Liver (tissue), 9 donors: Measurements from ENCODE around the gene B4GALNT2. TPM values are rescaled to one million over a fixed set of nuclear protein-coding genes. Genes with fewer than 3 reads are reported as not detected.
A peak's percentile ranks its signal among the peaks of the same experiment; 100 is the strongest.
"Not testable (repeated sequence)": the region's sequence is repeated elsewhere in the genome, so short reads cannot be mapped to it uniquely, and the experiment has no call there.

ENCODE experiments used
- DNase-seq: peaks from one replicate; pipeline ENCODE4 v3.0.0-alpha.2; 2017; ENCODE audit warnings: low spot score
- H3K27ac ChIP-seq, 2 donors: one replicate each; pipeline ENCODE4 v1.7.0; 2013; ENCODE audit warnings: inconsistent platforms in 2 of 2, low read length in 2 of 2, control low read depth in 1 of 2, low read depth in 1 of 2, mild to moderate bottlenecking in 1 of 2
- H3K27me3 ChIP-seq, 4 donors: one replicate each; pipeline versions ENCODE4 v1.6.1 to v1.7.0; 2013; ENCODE audit warnings: low read length in 3 of 4, inconsistent platforms in 1 of 4, mild to moderate bottlenecking in 1 of 4, moderate library complexity in 1 of 4; ENCODE audit not compliant: control insufficient read depth in 4 of 4, insufficient read depth in 4 of 4
- H3K36me3 ChIP-seq, 4 donors: one replicate each; pipeline versions ENCODE4 v1.6.1 to v1.7.0; 2013; ENCODE audit warnings: low read length in 3 of 4, mild to moderate bottlenecking in 3 of 4, low read depth in 1 of 4, moderate library complexity in 1 of 4; ENCODE audit not compliant: control insufficient read depth in 4 of 4, insufficient read depth in 3 of 4
- H3K4me1 ChIP-seq, 4 donors: one replicate each; pipeline versions ENCODE4 v1.6.1 to v1.7.0; 2013; ENCODE audit warnings: low read length in 3 of 4, mild to moderate bottlenecking in 3 of 4, moderate library complexity in 1 of 4; ENCODE audit not compliant: control insufficient read depth in 4 of 4, insufficient read depth in 4 of 4
- H3K4me3 ChIP-seq, 3 donors: one replicate each; pipeline versions ENCODE4 v1.6.1 to v1.7.0; 2013; ENCODE audit warnings: low read length in 3 of 3, control low read depth in 1 of 3, low read depth in 1 of 3, mild to moderate bottlenecking in 1 of 3
- H3K9ac ChIP-seq, 2 donors: one replicate each; pipeline ENCODE4 v1.7.0; 2013; ENCODE audit warnings: low read length in 2 of 2, mild to moderate bottlenecking in 2 of 2, moderate library complexity in 2 of 2, control low read depth in 1 of 2, low read depth in 1 of 2
- H3K9me3 ChIP-seq, 4 donors: one replicate each; pipeline versions ENCODE4 v1.6.1 to v1.7.0; 2013; ENCODE audit warnings: low read length in 3 of 4; ENCODE audit not compliant: control insufficient read depth in 4 of 4
- FOXA1 ChIP-seq: IDR thresholded peaks from 2 replicates; pipeline ENCODE4 v1.6.1; 2016; ENCODE audit warnings: antibody characterized with exemption
- FOXA2 ChIP-seq: IDR thresholded peaks from 2 replicates; pipeline ENCODE4 v1.6.1; 2016; ENCODE audit warnings: antibody characterized with exemption
- GABPA ChIP-seq, 2 donors: IDR thresholded peaks in 1 of 2; conservative IDR thresholded peaks in 1 of 2; 2 replicates each; pipeline ENCODE4 v1.6.1; 2016; ENCODE audit warnings: antibody characterized with exemption in 2 of 2, mild to moderate bottlenecking in 1 of 2, moderate library complexity in 1 of 2
- HNF4A ChIP-seq, 2 donors: conservative IDR thresholded peaks; 2 replicates each; pipeline ENCODE4 v1.6.1; 2016; ENCODE audit warnings: antibody characterized with exemption in 2 of 2, mild to moderate bottlenecking in 2 of 2
- HNF4G ChIP-seq: IDR thresholded peaks from 2 replicates; pipeline ENCODE4 v1.6.1; 2016; ENCODE audit warnings: antibody characterized with exemption
- JUND ChIP-seq, 2 donors: IDR thresholded peaks; 2 replicates each; pipeline ENCODE4 v1.6.1; 2016; ENCODE audit warnings: antibody characterized with exemption in 2 of 2
- NR2F2 ChIP-seq: IDR thresholded peaks from 2 replicates; pipeline ENCODE4 v1.6.1; 2016; ENCODE audit warnings: antibody characterized with exemption
- RAD21 ChIP-seq, 2 donors: IDR thresholded peaks; 2 replicates each; pipeline ENCODE4 v1.6.1; 2016; ENCODE audit warnings: antibody characterized with exemption in 2 of 2, mild to moderate bottlenecking in 2 of 2
- RXRA ChIP-seq, 2 donors: IDR thresholded peaks; 2 replicates each; pipeline ENCODE4 v1.6.1; 2017 to 2018; ENCODE audit warnings: antibody characterized with exemption in 2 of 2, mild to moderate bottlenecking in 1 of 2
- SP1 ChIP-seq: IDR thresholded peaks from 2 replicates; pipeline ENCODE4 v1.6.1; 2018; ENCODE audit warnings: antibody characterized with exemption, mild to moderate bottlenecking
- TAF1 ChIP-seq: conservative IDR thresholded peaks from 2 replicates; pipeline ENCODE4 v1.6.1; 2016; ENCODE audit warnings: antibody characterized with exemption, mild to moderate bottlenecking
- YY1 ChIP-seq: IDR thresholded peaks from 2 replicates; pipeline ENCODE4 v1.6.1; 2016; ENCODE audit warnings: antibody characterized with exemption, mild to moderate bottlenecking
- WGBS: extraction: QIAGEN DNeasy Blood & Tissue Kit; methylation state at CpG from one replicate; pipeline ENCODE4 v1.1.7; 2013; 5-methylcytosine and 5-hydroxymethylcytosine counted together
- polyA plus RNA-seq, 2 donors: library from polyadenylated mRNA; stranded (reverse) in 1 of 2; unstranded in 1 of 2; fragments of 200-250 nt in 1 of 2; fragments of >200 nt in 1 of 2; fragmentation: Nextera tagmentation in 1 of 2; extraction: Ambion mirVana in 1 of 2; gene quantifications; one replicate each; pipeline versions ENCODE4 v1.2.1 to v1.2.3, GENCODE V29; 2013 to 2015
- total RNA-seq, 2 donors: library from RNA; depleted of rRNA; stranded (reverse); fragments of >200 nt; gene quantifications; one replicate each; pipeline ENCODE4 v1.2.3, GENCODE V29; 2014
- TF ChIP-seq, protein P1 (sequence below): IDR thresholded peaks from 2 replicates; pipeline ENCODE4 v1.6.1; 2016; ENCODE audit warnings: antibody characterized with exemption
- TF ChIP-seq, protein P2 (sequence below): IDR thresholded peaks from 2 replicates; pipeline ENCODE4 v1.6.1; 2016; ENCODE audit warnings: antibody characterized with exemption, mild to moderate bottlenecking
- TF ChIP-seq, protein P3 (sequence below): IDR thresholded peaks from 2 replicates; pipeline ENCODE4 v1.6.1; 2016; ENCODE audit warnings: antibody characterized with exemption
- TF ChIP-seq, protein P4 (sequence below): IDR thresholded peaks from 2 replicates; pipeline ENCODE4 v1.6.1; 2016; ENCODE audit warnings: antibody characterized with exemption
- TF ChIP-seq, protein P5 (sequence below): fragments of 150-350 bp; IDR thresholded peaks from 2 replicates; pipeline ENCODE4 v1.5.1; 2017; ENCODE audit warnings: improper control_type of control experiment, low read depth, low read length; ENCODE audit not compliant: missing input control
- donor health status: healthy.
- donor health status: healthy.
- donor health status: healthy.
- donor health status: healthy.
- donor health status: healthy.

B4GALNT2 gene, protein sequence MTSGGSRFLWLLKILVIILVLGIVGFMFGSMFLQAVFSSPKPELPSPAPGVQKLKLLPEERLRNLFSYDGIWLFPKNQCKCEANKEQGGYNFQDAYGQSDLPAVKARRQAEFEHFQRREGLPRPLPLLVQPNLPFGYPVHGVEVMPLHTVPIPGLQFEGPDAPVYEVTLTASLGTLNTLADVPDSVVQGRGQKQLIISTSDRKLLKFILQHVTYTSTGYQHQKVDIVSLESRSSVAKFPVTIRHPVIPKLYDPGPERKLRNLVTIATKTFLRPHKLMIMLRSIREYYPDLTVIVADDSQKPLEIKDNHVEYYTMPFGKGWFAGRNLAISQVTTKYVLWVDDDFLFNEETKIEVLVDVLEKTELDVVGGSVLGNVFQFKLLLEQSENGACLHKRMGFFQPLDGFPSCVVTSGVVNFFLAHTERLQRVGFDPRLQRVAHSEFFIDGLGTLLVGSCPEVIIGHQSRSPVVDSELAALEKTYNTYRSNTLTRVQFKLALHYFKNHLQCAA
- total RNA-seq: not detected
- not detected for polyA plus RNA-seq

DNA sequence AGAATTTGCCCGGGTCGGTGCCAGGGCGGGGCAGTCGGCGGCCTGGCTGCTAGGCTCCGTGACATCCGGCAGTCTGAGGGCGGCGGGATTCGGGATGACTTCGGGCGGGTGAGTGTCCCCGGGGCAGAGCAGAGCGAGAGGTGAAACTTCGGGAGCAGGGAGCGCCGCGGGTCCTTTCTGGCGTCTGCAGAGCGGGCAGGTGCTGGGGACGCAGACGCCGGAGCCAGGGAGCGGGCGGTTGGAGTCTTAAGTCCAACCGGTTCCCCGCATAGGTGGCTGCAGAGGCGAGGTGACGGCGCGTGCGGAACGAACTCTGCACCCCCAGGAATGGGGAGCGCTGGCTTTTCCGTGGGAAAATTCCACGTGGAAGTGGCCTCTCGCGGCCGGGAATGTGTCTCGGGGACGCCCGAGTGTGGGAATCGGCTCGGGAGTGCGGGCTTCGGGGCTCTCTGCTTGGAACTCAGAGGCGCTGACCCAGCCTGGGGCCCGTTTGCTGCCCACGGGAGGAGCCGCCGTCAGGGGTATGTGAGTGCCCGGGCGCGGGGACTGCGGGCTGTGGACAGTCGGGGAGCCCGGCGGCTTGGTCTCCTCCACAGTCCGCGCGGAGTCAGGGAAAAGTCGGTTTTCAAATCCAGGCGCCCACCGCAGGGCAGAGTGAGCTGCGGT, at the start of gene B4GALNT2:
B4GALNT2 (plus strand) TSS at position 71 of the 666 bp plus-strand sequence; CDS start at position 95, 24 bp downstream.
- Histone ChIP-seq H3K9me3 (no peaks in the 10 kb centered on the region), H3K9ac (no peak within 1 kb of the TSS), H3K4me1 (peaks cover 1 to 6% (median 3%) of the 10 kb centered on the region in 4 donors), H3K27ac (no peak within 1 kb of the TSS), H3K27me3 (peaks cover 2 to 11% (median 5%) of the 10 kb centered on the region in 4 donors), H3K4me3 (peak within 1 kb of the TSS in 1 of 3 donors; percentile 24), H3K36me3 (no peaks in the 10 kb centered on the region)
- no peak for TF ChIP-seq YY1
- no peak for TF ChIP-seq FOXA2
- TF ChIP-seq RXRA (IDR thresholded peaks at IDR 0.05): no peak
- TF ChIP-seq, protein P1, sequence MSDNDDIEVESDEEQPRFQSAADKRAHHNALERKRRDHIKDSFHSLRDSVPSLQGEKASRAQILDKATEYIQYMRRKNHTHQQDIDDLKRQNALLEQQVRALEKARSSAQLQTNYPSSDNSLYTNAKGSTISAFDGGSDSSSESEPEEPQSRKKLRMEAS: no peak
- TF ChIP-seq SP1: no peak
- TF ChIP-seq RAD21 (IDR thresholded peaks at IDR 0.05): no peak
- TF ChIP-seq HNF4A (conservative IDR thresholded peaks at IDR 0.05): no peak
- TF ChIP-seq FOXA1: no peak
- no peak for TF ChIP-seq TAF1
- TF ChIP-seq, protein P2, sequence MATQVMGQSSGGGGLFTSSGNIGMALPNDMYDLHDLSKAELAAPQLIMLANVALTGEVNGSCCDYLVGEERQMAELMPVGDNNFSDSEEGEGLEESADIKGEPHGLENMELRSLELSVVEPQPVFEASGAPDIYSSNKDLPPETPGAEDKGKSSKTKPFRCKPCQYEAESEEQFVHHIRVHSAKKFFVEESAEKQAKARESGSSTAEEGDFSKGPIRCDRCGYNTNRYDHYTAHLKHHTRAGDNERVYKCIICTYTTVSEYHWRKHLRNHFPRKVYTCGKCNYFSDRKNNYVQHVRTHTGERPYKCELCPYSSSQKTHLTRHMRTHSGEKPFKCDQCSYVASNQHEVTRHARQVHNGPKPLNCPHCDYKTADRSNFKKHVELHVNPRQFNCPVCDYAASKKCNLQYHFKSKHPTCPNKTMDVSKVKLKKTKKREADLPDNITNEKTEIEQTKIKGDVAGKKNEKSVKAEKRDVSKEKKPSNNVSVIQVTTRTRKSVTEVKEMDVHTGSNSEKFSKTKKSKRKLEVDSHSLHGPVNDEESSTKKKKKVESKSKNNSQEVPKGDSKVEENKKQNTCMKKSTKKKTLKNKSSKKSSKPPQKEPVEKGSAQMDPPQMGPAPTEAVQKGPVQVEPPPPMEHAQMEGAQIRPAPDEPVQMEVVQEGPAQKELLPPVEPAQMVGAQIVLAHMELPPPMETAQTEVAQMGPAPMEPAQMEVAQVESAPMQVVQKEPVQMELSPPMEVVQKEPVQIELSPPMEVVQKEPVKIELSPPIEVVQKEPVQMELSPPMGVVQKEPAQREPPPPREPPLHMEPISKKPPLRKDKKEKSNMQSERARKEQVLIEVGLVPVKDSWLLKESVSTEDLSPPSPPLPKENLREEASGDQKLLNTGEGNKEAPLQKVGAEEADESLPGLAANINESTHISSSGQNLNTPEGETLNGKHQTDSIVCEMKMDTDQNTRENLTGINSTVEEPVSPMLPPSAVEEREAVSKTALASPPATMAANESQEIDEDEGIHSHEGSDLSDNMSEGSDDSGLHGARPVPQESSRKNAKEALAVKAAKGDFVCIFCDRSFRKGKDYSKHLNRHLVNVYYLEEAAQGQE: no peak
- no peak for TF ChIP-seq GABPA (IDR thresholded peaks at IDR 0.05 in 1 of 2, conservative IDR thresholded peaks at IDR 0.05 in 1 of 2)
- TF ChIP-seq, protein P3, sequence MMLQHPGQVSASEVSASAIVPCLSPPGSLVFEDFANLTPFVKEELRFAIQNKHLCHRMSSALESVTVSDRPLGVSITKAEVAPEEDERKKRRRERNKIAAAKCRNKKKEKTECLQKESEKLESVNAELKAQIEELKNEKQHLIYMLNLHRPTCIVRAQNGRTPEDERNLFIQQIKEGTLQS: no peak
- TF ChIP-seq JUND (IDR thresholded peaks at IDR 0.05): no peak
- no peak for TF ChIP-seq NR2F2
- TF ChIP-seq, protein P4, sequence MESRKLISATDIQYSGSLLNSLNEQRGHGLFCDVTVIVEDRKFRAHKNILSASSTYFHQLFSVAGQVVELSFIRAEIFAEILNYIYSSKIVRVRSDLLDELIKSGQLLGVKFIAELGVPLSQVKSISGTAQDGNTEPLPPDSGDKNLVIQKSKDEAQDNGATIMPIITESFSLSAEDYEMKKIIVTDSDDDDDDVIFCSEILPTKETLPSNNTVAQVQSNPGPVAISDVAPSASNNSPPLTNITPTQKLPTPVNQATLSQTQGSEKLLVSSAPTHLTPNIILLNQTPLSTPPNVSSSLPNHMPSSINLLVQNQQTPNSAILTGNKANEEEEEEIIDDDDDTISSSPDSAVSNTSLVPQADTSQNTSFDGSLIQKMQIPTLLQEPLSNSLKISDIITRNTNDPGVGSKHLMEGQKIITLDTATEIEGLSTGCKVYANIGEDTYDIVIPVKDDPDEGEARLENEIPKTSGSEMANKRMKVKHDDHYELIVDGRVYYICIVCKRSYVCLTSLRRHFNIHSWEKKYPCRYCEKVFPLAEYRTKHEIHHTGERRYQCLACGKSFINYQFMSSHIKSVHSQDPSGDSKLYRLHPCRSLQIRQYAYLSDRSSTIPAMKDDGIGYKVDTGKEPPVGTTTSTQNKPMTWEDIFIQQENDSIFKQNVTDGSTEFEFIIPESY: no peak
- TF ChIP-seq, protein P5, sequence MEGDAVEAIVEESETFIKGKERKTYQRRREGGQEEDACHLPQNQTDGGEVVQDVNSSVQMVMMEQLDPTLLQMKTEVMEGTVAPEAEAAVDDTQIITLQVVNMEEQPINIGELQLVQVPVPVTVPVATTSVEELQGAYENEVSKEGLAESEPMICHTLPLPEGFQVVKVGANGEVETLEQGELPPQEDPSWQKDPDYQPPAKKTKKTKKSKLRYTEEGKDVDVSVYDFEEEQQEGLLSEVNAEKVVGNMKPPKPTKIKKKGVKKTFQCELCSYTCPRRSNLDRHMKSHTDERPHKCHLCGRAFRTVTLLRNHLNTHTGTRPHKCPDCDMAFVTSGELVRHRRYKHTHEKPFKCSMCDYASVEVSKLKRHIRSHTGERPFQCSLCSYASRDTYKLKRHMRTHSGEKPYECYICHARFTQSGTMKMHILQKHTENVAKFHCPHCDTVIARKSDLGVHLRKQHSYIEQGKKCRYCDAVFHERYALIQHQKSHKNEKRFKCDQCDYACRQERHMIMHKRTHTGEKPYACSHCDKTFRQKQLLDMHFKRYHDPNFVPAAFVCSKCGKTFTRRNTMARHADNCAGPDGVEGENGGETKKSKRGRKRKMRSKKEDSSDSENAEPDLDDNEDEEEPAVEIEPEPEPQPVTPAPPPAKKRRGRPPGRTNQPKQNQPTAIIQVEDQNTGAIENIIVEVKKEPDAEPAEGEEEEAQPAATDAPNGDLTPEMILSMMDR: no peak
- TF ChIP-seq HNF4G: no peak
- DNase-seq: no peak
- 7% methylated on average over 65 of the region's 65 CpGs for WGBS

DNA sequence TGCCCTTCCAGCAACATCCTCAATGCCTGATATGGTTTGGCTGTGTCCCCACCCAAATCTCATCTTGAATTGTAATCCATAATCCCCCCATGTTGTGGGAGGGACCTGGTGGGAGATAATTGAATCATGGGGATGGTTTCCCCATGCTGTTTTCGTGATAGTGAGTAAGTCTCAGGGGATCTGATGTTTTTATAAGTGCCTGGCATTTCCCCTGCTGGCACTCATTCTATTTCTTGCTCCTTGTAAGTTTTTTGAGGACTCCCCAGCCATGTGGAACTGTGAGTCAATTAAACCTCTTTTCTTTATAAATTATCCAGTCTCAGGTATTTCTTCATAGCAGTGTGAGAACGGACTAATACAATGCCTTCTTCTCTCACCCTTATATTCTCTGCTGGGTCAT, 47.5 kb upstream of the B4GALNT2 start:
- H3K9me3 ChIP-seq, H3K27ac ChIP-seq, H3K9ac ChIP-seq, H3K36me3 ChIP-seq, H3K27me3 ChIP-seq, H3K4me3 ChIP-seq, DNase-seq: not testable (repeated sequence)
- WGBS: 83% methylated on average over 2 of the region's 2 CpGs
- H3K4me1 ChIP-seq: peaks cover 0 to 14% (median 2%) of the 10 kb centered on the region in 4 donors
